HG03159 (cell line): ENCODE results near the gene GPD2.

Experiments used
- ATAC-seq: cut with Tn5 transposase; IDR thresholded peaks from one replicate; pipeline ENCODE4 v1.9.1; 2021; ENCODE audit warnings: mild to moderate bottlenecking, moderate library complexity; ENCODE audit not compliant: unreplicated experiment

The GPD2 gene

DNA sequence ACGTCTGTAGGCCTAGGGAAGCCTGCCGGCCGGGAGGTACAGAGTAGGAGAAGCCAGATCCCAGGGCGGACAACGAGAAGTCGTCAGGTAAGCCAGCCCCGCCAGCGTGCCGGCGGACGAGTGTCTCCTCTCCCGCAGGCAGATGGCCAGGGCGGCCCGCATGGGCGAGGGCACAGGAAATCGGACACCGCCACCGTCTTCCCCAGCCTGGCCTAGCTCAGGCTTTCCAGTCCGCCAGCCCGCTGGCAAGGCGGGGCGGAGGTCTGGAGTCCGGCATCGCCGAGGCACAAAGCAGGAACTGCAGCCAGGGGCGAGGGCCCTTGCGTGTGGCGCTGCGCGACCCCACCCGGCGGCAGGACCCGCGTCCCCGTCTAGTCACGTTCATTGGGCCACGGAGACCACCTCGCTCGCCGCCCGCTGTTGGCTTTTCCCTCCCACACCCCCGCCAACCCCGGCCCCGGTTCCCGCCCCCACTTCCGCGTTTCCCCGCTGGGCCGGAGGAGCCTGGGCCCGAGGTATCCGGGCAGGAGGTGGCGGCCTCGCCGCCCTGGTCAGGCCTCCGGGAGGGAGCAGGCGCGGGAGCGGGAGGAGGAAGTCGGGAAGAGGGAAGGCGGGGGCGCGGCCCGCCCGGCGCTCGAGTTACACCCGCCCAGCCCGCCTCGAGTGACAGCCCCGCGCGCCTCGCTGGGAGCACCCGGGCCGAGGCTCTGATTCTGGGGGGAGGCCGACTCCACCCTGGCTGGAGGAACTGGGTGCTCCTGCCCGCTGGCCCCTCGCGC is at the start of gene GPD2:
TSS of gene GPD2 (plus strand) at position 662 of the 779 bp plus-strand sequence. CDS start 39,727 bp downstream, outside the sequence.
- peak; percentile 64 for ATAC-seq

DNA sequence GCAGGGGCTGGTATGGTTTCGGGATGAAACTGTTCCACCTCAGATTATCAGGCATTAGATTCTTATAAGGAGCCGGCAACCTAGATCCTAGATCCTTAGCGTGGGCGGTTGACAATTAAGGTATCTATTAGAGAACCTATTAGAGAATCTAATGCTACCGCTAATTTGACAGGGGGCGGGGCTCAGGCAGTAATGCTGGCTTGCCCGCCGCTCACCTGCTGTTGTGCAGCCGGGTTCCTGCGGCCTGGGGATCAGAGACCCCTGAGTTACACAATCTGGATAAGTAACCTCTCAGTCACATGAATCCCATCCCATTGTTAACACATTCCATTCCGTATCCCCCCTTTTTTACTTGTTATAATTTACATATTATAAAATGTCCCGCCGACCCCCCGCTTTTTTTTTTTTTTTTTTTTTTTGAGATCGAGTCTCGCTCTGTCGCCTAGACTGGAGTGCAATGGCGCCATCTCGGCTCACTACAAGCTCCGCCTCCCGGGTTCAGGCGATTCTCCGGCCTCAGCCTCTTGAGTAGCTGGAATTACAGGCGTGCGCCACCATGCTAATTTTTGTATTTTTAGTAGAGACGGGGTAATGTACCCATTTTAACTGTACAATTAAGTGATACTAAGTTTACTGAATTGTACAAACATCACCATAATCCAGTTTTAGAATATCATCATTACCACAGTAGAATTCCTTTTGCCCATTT is 42.0 kb upstream of the GPD2 start:
- ATAC-seq, result no peak

DNA sequence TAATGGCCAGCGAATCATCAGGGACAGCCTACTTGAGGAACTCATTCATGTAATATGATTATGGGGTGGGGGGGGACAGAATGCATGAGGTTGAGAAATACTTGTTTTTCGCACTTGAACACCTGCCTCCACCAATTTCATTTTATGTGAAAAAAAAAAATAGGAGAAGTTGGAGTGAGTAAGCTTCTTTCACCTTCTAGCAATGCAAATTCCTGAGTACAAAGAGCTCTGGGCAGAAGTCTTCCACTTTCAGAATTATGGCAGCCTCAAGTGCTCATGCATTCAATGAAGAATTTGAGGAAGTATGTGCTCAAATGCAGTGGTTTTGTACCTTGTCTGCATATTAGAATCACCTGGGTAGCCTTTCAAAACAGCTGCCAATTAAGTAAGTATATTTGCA is 40.1 kb upstream of the GPD2 start:
- peak; percentile 48 for ATAC-seq

DNA sequence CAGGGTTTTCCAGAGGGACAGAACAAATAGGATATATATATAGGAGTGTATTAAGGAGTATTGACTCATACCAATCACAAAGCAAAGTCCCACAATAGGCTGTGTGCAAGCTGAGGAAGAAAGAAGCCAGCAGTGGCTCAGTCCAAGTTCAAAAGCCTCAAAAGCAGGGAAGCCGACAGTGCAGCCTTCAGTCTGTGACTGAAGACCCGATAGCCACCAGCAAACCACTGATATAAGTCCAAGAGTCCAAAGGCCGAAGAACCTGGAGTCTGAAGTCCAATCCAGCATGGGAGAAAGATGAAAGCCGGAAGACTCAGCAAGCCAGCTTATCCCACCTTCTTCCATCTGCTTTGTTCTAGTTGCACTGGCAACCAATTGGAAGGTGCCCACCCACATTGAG is 39.0 kb upstream of the GPD2 start:
- ATAC-seq, result no peak

DNA sequence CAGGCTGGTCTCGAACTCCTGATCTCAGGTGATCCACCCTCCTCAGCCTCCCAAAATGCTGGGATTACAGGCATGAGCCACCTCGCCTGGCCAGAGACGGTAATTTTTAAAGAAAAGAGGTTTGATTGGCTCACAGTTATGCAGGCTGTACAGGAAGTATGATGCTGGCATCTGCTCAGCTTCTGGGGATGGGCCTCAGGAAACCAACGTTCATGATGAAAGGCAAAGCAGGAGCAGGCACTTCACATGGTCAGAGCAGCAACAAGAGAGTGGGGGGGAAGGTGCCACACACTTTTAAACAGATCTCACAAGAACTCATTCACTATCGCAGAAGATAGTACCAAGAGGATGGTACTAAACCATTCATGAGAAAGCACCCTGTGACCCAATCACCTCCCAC is 38.0 kb upstream of the GPD2 start:
- no peak for ATAC-seq

DNA sequence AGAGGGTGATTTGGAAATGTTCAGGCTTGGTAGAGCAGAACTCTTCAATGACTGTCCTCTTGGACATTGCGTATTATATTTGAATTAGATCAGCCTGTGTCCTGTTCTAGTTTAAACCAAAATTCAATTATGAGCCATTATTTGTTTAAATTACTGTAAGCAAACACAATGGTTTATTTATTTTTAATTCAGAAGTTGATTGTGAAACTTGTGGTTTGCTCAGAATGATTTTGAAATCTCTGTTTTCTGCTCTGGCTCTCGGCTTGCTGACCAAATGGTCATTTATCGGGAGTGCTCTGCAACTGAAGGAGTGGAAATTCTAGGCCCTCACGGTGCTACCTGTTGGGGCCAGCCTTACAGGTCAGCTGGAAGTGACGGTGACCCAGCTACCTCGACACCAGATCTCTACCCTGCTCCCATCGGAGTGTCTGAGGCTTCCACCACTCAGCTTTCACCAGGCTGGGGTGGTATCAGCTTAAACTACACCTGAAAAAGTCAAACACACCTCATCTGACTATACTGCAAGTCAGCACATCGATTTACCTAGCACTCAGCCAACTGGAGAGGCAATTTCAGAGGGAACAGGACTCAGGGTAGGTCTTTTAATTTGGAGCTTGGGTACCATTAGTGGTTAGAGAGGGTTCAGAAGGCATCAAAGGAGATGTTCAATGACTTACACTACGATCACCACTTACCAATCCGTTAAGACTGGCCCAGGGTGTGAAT is 36.8 kb upstream of the GPD2 start:
- no peak for ATAC-seq

DNA sequence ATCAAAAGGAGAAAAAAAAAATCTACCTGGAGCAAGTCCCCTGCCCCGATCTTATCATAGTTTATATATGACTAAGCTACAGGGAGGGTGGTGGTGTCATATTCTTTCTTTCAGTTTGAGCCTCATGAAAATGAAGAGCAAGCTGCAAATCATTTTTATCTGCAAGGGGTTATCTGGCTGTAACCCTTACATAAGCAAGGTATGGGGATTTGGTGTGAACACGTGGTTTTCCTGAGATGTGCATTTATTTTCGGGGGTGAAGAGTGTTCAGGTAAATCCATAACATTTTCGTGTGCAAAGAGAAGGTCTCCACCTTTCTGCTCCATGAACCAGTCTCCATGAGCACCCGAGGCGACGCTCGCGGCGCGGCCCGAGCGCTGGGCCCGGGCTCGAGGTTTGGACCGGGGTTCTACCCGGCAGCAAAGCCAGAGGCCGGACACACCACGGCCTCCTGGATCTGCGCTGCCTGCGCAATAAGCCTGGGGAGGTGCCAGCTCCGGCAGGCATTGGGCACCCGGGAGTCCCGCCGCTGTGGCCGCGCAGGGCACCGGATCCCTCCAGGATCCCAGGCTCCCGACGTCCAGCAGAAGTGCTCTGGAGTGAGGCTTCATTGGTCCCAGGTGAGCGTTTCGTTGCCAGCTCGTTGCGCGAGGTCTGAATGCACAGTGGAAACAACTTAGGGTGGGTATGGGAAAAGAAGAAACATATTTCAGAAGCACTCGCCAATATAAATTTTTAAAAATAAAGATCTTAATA is 36.1 kb upstream of the GPD2 start:
- ATAC-seq, result peak; percentile 33

DNA sequence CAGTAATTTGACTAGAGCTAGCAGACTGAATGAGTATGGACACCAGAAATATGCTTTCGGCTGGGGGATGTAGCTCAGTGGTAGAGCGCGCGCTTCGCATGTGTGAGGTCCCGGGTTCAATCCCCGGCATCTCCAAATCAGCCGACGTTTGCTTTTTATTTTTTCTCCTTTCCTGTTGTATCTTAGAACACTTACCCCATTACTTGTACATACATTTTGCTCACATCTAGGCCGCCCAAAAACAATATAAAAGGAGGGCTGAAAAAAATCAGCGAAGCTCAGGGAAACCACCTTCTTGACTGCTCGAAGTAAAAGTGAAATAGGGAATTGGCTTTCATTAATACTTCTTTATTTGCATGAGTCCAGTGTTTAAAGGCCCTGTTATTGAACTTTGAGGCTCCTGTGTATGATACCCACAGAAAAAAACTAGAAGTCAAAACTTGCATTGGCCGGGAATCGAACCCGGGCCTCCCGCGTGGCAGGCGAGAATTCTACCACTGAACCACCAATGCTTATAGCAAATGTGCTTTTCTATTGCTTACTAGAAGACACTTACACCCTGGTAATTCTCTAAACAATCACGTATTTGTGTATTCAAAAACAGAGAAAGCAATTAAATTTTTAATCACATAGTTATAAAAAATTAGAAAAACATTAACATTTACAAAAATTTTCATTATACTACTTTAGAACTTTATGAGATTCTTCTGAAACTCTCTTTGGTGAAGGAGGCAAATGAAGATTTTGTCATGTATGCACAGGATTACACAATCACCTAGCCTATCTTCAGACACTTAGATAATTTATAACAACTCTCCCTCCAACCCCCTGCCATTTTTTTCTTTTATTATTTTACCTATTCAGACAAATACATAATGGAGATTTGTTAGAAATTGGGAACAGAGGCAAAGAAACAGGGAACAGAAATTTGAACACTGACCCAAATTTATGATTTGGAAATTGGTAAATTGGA is 35.2 kb upstream of the GPD2 start:
- peak; percentile 55 for ATAC-seq

DNA sequence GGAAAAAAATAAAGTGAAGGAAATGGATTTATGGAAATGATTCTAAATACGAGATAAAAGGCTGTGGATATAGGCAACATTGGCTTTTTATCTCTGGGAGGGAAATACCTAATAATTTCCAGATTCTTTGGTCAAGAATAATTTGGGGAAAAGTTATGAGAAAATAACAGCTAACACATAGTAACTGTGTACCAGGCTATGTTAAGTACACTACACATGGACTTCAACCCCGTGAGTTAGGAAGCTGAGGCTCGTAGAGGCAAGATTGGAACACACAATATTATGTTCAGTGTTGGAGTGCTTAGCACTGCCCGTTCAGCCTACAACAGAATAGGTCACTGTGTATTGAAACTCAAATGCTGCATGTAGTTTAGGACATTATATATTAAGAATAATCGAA is 34.3 kb upstream of the GPD2 start:
- ATAC-seq, result no peak

DNA sequence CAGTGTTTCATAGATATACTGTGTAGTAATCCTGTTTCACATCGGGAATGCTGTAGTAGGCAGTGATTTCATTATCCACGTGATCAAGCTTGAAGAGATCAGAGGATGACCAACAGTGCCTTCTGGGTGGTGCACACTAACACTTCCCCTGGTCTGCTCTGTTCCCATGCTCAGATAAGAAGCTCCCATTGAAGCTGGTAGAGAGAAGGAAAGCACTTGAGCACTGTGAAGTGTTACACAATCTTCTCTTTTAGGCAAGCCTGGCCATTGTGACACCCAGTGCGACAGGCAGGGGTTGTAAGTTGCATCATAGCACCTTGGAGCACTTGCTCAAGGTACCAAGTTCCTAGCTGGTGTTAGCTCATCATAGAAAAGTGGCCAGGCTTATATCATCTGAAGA is 30.6 kb upstream of the GPD2 start:
- ATAC-seq, result no peak

DNA sequence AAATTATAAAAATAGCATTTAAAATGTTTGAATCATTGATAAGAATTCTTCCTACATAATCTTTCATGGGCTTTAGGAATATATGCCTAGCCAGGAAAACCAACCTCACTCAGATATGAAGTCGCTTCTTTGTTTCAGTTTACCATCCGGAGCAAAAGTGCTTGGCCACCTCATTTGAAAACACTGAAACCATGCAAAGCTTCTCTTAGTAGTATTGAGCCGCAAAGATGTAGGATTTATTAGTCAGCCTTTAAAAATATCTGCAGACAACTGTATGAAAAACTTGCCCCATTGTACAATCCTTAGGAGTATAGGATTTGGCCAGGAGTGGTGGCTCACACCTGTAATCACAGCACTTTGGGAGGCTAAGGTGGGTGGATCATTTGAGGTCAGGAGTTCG is 24.3 kb upstream of the GPD2 start:
- no peak for ATAC-seq

DNA sequence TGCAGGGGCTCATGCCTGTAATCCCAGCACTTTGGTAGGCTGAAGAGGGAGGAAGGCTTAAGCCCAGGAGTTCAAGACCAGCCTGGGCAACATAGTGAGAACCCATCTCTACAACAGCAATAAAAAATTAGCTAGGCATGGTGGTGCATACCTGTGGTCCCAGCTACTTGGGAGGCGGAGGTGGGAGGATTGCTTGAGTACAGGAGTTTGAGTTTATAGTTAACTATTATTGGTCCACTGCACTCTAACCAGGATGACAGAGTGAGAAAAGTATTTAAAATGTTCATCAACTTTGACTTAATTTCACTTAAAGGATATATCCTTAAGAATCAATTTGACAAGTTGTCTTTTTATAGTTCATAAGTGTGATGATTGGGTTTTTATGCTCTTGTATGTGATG is 14.3 kb upstream of the GPD2 start:
- ATAC-seq, result no peak

DNA sequence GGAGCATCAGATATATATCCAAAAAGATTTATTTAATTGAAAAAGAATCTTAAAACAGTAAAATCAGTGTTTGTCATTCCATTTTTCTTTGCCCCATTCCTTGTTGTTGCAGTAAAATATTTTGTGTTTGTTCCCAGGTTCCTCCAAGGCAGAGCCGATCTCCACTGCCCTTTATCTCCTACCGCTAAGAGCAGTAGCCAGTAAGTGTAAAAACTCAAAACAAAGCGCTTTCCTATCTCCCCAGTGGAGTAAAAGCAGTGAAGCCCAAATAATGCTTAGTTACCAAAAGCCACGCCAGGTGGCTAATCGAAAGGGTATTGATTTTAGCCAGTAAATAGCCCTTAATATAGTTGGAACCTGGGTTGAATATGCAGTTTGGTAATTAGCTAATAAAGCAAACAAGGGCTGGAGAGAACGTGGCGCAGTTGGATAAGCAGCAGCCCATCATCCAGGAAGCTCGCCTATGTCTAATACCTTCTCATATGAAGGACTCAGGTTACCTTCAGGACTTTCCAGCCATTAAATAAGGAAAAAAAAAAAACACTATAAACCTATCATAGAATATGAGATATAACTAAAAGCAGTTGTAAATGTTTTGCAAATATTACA is 12.4 kb upstream of the GPD2 start:
- no peak for ATAC-seq

DNA sequence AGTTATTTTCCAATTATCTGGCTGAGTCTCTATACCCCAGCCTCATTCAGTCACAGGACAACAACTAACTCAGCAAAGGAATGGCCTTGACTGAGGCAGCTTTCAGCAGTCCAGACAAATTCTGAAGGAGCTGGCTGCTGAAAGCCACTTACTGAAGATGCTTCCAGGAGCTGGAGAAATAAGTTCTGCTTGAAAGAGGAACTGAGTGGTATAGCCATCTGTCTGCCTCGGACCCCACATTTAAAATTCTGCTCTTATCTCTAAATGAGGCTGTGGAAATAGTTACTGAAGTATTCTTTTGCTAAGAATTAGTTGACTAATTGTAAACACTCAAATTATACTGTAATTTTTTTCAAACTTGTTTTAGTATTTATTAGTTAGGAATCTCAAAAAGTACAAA is 9.1 kb upstream of the GPD2 start:
- no peak for ATAC-seq

DNA sequence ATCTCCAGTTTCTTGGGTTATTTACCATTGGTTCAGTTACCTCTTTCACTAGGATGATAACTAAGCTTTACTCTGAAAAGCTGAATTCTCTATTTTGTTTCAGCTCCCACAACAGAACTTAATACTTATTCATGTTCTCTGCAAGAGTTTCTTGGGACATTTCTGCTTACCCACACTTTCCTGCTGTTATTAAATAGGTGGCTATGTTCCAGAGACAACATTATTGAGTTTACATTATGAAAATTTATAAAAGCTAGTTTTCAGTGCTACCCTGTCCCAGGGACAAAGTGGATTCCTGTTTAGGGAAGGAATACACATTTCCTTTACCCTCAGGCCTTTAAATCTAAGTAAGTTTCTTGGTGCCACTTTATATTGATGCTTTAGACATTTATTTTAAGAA is 7.0 kb upstream of the GPD2 start:
- no peak for ATAC-seq

DNA sequence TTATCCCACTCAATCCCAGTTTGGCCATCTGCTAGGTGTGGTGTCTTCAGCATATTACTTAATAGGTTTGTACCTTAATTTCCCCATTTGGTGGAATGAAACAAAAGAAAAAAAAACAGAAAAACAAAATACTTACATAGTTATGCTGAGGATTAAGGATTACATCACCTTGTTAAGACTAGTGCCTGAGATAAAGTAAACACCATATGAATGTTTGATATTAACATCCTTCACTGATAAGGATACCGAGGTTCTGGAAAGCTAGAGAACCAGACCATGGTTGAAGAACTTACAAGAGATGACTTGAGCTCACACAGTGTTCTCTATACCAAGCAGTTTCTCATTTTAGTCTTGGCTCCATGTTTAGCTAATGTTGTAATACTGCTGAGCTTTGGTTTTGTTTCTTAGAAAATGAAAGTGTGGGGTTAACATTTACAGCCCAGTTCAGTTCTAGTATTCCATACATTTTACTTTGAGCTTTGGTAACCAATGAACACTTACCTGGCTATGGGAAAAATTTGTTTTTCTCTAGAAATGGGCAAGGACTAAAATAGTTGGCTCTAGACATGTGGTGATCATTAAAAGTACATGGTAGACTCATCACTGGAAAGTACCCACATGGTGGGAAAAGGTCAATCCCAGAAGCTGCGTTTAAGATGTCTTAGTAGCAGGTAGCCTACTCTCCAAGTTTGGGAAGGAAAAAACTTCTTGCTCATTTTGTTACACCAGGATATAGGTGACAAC is 5.8 kb upstream of the GPD2 start:
- ATAC-seq, result peak; percentile 28

DNA sequence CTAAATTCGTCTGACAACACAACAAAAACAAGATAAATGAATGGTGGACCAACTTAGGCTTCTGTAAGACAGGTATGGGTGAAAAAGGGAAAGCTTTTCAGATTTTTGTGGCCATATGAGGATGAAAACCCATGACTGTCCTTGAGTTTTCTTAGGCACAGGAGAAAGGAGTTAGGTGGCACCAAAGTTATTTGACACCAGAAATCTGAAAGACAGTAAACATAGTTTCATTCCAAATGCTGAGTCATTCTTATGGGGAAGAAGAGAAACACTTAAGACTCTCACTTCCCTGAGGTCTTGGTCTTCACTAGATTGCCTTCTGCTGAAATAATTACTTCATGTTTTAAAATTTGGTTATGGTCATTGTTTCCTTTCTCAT is 5.2 kb upstream of the GPD2 start:
- peak; percentile 67 for ATAC-seq

DNA sequence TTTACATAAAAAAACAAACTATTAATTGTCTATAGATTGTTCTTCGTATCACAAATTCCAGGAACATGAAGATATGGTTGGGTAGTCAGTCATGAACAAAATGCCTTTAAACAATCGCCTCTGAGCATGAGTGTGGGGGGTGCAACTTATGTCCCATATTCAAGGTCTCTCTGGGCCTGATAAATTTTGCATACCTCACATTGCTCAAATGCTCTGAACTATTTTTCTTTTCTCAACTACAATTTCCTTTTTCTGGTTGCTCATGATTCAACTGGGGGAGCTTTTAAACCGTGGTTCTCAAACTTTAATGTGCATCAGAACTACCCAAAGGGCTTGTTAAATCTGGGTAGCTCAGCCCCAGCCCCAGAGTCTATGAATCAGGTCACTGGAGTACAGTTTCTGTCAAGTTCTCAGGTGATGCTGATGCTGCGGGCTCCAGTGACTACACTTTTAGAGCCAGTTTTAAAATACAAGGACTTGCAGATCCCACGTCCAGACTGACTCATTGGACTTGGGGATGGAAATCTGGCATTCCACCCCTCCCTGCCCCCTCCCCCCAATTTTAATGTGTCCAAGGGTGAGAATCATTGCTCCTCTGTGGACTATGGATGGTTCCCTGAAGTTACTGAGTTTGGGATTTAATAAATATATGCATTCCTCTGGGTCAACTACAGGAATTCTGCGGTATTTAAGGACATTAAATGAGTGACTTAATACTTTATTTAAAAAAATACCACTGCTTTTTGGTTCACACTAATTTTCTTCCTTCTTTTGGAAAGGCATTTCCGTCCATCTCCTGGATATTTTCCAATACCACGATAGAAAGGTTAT is 1.5 kb upstream of the GPD2 start:
- ATAC-seq, result no peak
